GM12891 (cell line): ENCODE data around the gene CAMSAP3.

Experiments used
- DNase-seq: peaks from one replicate; pipeline ENCODE4 v3.0.0; 2011; ENCODE audit warnings: low spot score; ENCODE audit not compliant: insufficient read length
- FAIRE-seq: peaks from 2 replicates; lab custom pipeline; 2011; peaks lifted over from hg19 to GRCh38; lab: Jason Lieb, UNC
- PAX5 ChIP-seq: IDR thresholded peaks from 2 replicates; pipeline ENCODE4 v1.6.1; 2011; ENCODE audit warnings: low read length, moderate library complexity, mild to moderate bottlenecking; ENCODE audit not compliant: insufficient read depth, severe bottlenecking
- POLR2A ChIP-seq: IDR thresholded peaks from 2 replicates; pipeline ENCODE4 v1.6.1; 2011; ENCODE audit warnings: low read depth, low read length, control low read depth
- POLR2AphosphoS5 ChIP-seq: IDR thresholded peaks from 2 replicates; pipeline ENCODE4 v1.6.1; 2011; ENCODE audit warnings: low read depth, low read length, control low read depth
- POU2F2 ChIP-seq: IDR thresholded peaks from 2 replicates; pipeline ENCODE4 v1.6.1; 2011; ENCODE audit warnings: low read depth, mild to moderate bottlenecking, control low read depth, low read length, moderate library complexity
- SPI1 ChIP-seq: IDR thresholded peaks from 2 replicates; pipeline ENCODE4 v1.6.1; 2011; ENCODE audit warnings: low read depth, low read length, control low read depth
- TAF1 ChIP-seq: IDR thresholded peaks from 2 replicates; pipeline ENCODE4 v1.6.1; 2011; ENCODE audit warnings: low read depth, low read length, control low read depth

CAMSAP3 gene

GRCh38 chr19:7644550-7644877, 48.9 kb downstream of the CAMSAP3 start:
- no peak for DNase-seq
- TF ChIP-seq POLR2A: no peak
- TF ChIP-seq POLR2AphosphoS5: no peak
- TF ChIP-seq TAF1: no peak
- TF ChIP-seq SPI1: no peak
- no peak for TF ChIP-seq POU2F2
- no peak for TF ChIP-seq PAX5
- no peak for FAIRE-seq

DNA sequence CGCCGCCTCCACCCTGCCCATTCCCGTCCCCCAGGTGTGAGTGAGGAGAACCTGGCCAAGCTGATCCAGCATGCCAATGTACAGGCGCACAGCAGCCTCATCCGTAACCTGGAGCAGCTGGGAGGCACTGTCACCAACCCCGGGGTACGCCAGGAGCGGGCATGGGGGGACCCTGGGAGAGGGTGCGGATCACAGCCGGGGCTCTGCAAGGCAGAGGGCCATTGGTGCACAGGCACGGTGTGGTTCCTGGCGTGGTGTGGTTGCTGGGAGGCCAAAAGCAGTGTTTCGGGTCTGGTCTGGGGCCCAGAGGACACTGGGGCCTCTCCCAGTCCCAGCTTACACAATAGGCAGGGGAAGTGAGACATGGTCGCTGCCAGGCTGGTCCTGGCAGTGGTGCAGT, 49.5 kb downstream of the CAMSAP3 start:
- TF ChIP-seq POLR2A (peak; percentile 26; the same call in 1 of the 2 replicates), PAX5 (no peak), TAF1 (no peak), SPI1 (no peak)
- FAIRE-seq: no peak
- DNase-seq: peak; percentile 8

GRCh38 chr19:7645656-7646425, 50.2 kb downstream of the CAMSAP3 start:
- FAIRE-seq: no peak
- no peak for DNase-seq
- 0 out of 2 replicates have a peak, but pooled peaks have one; percentile 12 for TF ChIP-seq SPI1
- TF ChIP-seq PAX5: no peak

- TF ChIP-seq POU2F2 (no peak), POLR2A (no peak), PAX5 (no peak), TAF1 (no peak), SPI1 (no peak), POLR2AphosphoS5 (no peak)
- no peak for FAIRE-seq
- no peak for DNase-seq
These were observed 50.7 kb downstream of the CAMSAP3 start for GRCh38 chr19:7646426-7646700.

DNA sequence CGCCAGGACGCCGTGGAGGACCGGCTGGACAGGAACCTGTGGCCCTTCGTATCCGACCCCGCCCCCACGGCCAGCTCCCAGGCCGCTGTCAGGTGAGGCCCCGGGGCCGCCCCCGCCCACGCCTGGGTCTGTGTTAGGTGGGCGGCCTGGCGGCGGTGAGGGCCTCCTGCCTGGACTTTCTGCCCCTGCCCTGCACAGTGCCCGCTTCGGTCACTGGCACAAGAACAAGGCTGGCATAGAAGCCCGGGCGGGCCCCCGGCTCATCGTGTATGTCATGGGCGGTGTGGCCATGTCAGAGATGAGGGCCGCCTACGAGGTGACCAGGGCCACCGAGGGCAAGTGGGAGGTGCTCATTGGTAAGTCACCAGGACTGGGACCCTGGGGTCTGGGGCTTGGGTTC, 51.5 kb downstream of the CAMSAP3 start:
- FAIRE-seq (no peak), DNase-seq (no peak)
- no peak for TF ChIP-seq POLR2AphosphoS5
- no peak for TF ChIP-seq PAX5
- no peak for TF ChIP-seq TAF1
- TF ChIP-seq POU2F2: no peak
- no peak for TF ChIP-seq POLR2A
- TF ChIP-seq SPI1: no peak

DNA sequence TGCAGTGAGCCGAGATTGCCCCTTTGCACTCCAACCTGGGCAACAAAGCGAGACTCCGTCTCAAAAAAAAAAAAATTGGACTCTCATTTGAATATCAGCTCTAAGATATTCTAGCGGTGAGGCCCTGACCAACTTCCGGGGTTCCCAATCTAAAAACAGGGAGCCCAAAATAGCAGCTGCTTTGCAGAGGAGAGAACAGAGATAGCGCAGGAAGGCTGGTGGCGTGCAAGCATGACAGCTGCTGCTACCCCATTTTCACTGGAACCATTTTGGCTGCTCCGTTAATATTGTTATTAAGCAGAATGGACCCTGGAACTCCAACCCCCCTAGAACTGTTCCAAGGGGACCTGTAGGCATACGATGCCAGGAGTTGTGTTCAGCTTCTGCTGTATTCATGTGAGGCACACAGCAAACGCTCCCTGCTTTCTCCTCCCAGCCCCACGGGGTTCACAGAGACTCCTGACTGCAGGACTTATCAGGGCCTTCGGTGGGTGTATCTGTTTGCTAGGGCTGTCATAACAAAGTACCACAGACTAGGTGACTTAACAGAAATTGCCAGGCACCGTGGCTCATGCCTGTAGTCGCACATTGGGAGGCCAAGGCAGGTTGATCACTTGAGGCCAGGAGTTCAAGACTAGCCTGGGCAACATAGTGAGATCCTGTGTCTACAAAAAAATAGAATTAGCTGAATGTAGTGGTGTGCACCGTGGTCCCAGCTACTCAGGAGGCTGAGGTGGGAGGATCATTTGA, 52.8 kb downstream of the CAMSAP3 start:
- FAIRE-seq (no peak), DNase-seq (no peak)
- TF ChIP-seq POLR2AphosphoS5 (peak; percentile 29; the same call in 1 of the 2 replicates), POU2F2 (no peak)

- FAIRE-seq (no peak), DNase-seq (no peak)
- TF ChIP-seq POLR2AphosphoS5: no peak
- no peak for TF ChIP-seq POU2F2
- TF ChIP-seq SPI1: no peak
- TF ChIP-seq TAF1: no peak
- TF ChIP-seq POLR2A: no peak
- no peak for TF ChIP-seq PAX5
These were observed 54.5 kb downstream of the CAMSAP3 start for GRCh38 chr19:7650148-7650547.

GRCh38 chr19:7652061-7652641, 56.5 kb downstream of the CAMSAP3 start:
- no peak for TF ChIP-seq SPI1
- TF ChIP-seq POU2F2: peak; percentile 41; the same call in 1 of the 2 replicates
- peak; percentile 75 for DNase-seq
- FAIRE-seq: peak; percentile 64

DNA sequence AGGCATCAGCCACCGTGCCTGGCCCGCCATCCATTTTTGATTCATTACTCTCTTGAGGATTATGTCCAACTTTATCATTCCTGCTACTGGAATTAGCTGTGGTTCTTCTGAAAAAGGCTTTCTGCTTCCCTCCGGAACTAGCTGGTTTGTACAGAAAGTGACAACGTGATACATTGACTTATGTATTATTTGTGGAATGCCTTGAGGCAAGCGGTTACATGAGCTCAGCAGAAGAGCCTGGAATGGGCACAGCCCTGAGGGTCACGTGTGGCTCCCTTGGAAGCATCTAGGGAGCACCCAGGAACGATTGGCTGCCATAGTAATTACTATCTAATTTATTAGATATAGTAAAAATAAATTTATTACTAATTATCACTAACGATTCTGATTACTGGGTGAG, 58.7 kb downstream of the CAMSAP3 start:
- no peak for TF ChIP-seq POU2F2
- no peak for TF ChIP-seq TAF1
- TF ChIP-seq SPI1: no peak
- TF ChIP-seq POLR2A: no peak
- TF ChIP-seq PAX5: no peak
- TF ChIP-seq POLR2AphosphoS5: no peak

DNA sequence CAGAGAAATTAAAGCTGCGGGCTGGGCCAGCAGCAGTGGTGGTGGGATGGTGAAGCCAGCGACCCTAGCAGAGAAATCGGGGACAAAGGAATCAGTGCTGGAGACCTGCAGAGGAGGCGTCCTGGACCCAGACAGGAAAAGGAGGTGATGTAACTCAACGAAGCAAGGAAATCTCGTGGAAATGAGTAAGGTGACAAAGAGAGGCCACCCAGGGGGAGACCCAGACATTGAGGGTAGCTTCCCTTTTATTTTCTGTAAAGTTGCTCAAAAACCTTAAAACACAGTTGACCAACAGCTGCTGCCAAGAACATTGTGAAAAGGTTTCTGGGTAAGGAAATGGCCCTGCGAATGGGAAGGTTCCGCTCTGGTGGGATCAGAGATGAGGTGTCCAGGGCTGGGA, 59.9 kb downstream of the CAMSAP3 start:
- no peak for DNase-seq
- FAIRE-seq: no peak
- no peak for TF ChIP-seq POLR2AphosphoS5
- TF ChIP-seq PAX5: no peak
- TF ChIP-seq POLR2A: no peak
- no peak for TF ChIP-seq TAF1
- TF ChIP-seq SPI1: no peak
- TF ChIP-seq POU2F2: no peak

More for the DNA sequence above, 58.7 kb downstream of the CAMSAP3 start:
- FAIRE-seq (no peak), DNase-seq (no peak)
